Spinal cord (tissue), 10 donors: ENCODE results near the gene PDIA2. TPM values are rescaled to one million over a fixed set of nuclear protein-coding genes. Genes with fewer than 3 reads are reported as not detected.

Experiments used
- DNase-seq, 6 donors: peaks; one replicate each; pipeline versions ENCODE4 v3.0.0 to v3.0.0-alpha.2; 2013 to 2015; ENCODE audit warnings: low spot score in 6 of 6, low read depth in 4 of 6
- H3K27ac ChIP-seq: one replicate; pipeline ENCODE4 v1.5.1; 2013; ENCODE audit warnings: low read depth, low read length, control low read depth
- H3K27me3 ChIP-seq: one replicate; pipeline ENCODE4 v1.6.1; 2013; ENCODE audit warnings: low read length; ENCODE audit not compliant: control insufficient read depth, insufficient read depth
- H3K36me3 ChIP-seq: one replicate; pipeline ENCODE4 v1.6.1; 2013; ENCODE audit warnings: low read length; ENCODE audit not compliant: control insufficient read depth, insufficient read depth
- H3K4me1 ChIP-seq: one replicate; pipeline ENCODE4 v1.6.1; 2013; ENCODE audit warnings: low read length; ENCODE audit not compliant: control insufficient read depth, insufficient read depth
- H3K4me3 ChIP-seq: one replicate; pipeline ENCODE4 v1.5.1; 2013; ENCODE audit warnings: low read depth, low read length, control low read depth
- H3K9me3 ChIP-seq: one replicate; pipeline ENCODE4 v1.6.1; 2013; ENCODE audit warnings: low read length; ENCODE audit not compliant: control insufficient read depth, insufficient read depth
- WGBS: methylation state at CpG from one replicate; pipeline ENCODE4 v1.1.5; 2013; ENCODE audit warnings: missing lambda C conversion rate; ENCODE audit not compliant: insufficient coverage; 5-methylcytosine and 5-hydroxymethylcytosine counted together
- polyA plus RNA-seq, 2 donors: library from polyadenylated mRNA; unstranded; fragments of 120-200 nt; gene quantifications; one replicate each; pipeline ENCODE4 v1.2.1, GENCODE V29; 2013; ENCODE audit not compliant: insufficient read length in 2 of 2
- total RNA-seq, 2 donors: library from RNA; depleted of rRNA in 1 of 2; stranded (reverse); fragments of 120-200 nt in 1 of 2; fragments of >200 nt in 1 of 2; gene quantifications; one replicate each; pipeline versions ENCODE4 v1.2.3 to v1.2.4, GENCODE V29; 2013 to 2014
- donor health status: healthy.

The PDIA2 gene
- total and polyA plus RNA-seq, 4 donors = 8.0 to 38.4 (median 23.8) TPM

DNA sequence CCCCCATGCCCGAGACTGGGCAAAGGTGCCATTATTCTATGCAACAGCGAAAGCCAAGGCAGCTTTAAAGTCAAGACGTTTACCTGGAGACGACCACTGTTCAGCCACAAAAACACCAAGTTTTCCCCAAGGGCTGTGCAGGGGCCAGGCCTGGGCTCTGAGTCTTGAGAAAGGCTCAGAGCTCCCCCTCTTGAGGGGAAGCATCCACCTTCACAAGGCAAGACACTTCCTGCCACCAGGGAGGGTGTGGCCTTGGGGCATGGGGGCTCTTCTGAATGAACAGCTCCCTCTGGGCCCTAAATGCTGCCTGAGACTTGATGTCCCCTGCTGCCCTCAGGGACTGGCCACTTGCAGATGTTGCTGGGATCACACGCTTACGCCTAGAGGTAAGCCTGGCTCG lies 26.5 kb downstream of the PDIA2 start:
- no peaks in the 10 kb centered on the region for H3K27me3 ChIP-seq
- no peaks in the 10 kb centered on the region for H3K9me3 ChIP-seq
- peaks cover 87% of the 10 kb centered on the region for H3K36me3 ChIP-seq
- DNase-seq = no peak
- no peak overlapping the region for H3K27ac ChIP-seq
- WGBS = 82% methylated on average over 7 of the region's 7 CpGs
- no peak overlapping the region for H3K4me3 ChIP-seq
- H3K4me1 ChIP-seq = peaks cover 25% of the 10 kb centered on the region

DNA sequence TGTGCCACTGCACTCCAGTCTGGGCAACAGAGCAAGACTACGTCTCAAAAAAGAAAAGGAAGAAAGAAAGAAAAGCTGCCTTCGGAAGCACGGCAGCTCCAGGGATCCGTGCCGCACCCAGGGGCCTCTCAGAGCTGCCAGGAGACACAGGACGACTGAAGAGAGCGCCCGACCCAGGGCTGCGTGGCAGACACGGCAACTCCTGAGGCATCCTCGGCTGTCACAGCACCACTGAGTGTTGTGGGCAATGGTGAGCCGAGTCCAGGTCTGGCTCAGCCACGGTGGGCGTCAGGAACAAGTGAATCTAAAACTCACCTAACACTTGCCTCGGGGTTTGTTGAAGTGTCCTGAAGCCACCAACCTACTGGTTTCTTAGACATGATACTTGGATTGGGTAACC lies 28.8 kb downstream of the PDIA2 start:
- peaks cover 21% of the 10 kb centered on the region for H3K4me1 ChIP-seq
- no peak overlapping the region for H3K4me3 ChIP-seq
- no peak for DNase-seq
- WGBS = 100% methylated on average over 15 of the region's 15 CpGs
- H3K36me3 ChIP-seq = peaks cover 73% of the 10 kb centered on the region
- no peaks in the 10 kb centered on the region for H3K27me3 ChIP-seq
- H3K27ac ChIP-seq = no peak overlapping the region
- no peaks in the 10 kb centered on the region for H3K9me3 ChIP-seq

DNA sequence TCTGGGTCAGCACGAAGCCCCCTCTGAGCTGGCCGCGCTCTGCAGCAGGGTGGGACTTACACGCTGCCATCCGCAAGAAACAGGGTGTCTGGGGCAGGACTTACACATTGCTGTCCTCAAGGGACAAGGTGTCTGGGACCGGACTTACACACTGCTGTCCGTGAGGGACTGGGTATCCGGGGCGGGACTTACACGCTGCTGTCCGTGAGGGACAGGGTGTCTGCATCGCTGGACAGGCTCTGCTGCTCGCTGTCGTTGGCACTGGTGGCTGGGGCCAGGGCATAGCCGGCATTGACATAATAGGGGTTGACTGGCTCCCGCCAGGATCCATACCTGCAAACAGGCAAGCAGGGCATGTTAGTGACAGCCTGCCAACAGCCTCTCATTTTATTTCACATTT lies 31.4 kb downstream of the PDIA2 start:
- Histone ChIP-seq H3K27ac (no peak overlapping the region), H3K4me3 (no peak overlapping the region), H3K27me3 (no peaks in the 10 kb centered on the region), H3K4me1 (peaks cover 16% of the 10 kb centered on the region), H3K9me3 (no peaks in the 10 kb centered on the region), H3K36me3 (peaks cover 66% of the 10 kb centered on the region)
- WGBS = 84% methylated on average over 14 of the region's 16 CpGs
- no peak for DNase-seq

DNA sequence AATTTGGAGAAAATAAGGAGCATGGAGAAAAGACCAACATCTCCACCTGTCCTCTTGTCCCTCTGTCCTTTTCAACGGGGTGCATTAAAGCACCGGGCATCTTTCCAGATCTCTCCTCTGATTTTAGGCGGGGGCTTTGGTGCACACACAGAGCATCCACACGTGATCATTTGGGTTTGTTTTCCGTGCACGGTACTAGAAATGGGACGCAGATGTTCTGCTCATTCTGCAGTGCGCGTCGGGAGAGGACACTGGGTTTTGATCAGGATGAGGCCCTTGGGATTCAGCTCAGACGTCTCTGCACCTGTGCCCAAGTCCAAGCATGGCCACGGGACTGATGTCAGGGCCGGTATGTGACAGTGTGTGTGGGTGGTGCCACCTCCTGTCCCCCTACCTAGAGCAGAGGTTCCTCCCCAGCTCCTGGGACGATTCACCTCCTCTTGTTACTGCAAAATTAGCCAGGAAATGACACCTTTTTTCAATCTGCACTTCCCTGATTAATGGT lies 31.9 kb downstream of the PDIA2 start:
- peak in 1 of 6 donors; percentile 78 for DNase-seq
- H3K4me1 ChIP-seq = peaks cover 15% of the 10 kb centered on the region
- H3K36me3 ChIP-seq = peaks cover 64% of the 10 kb centered on the region
- 40% methylated on average over 11 of the region's 14 CpGs for WGBS
- H3K27ac ChIP-seq = no peak overlapping the region
- H3K27me3 ChIP-seq = no peaks in the 10 kb centered on the region
- no peaks in the 10 kb centered on the region for H3K9me3 ChIP-seq
- H3K4me3 ChIP-seq = no peak overlapping the region

DNA sequence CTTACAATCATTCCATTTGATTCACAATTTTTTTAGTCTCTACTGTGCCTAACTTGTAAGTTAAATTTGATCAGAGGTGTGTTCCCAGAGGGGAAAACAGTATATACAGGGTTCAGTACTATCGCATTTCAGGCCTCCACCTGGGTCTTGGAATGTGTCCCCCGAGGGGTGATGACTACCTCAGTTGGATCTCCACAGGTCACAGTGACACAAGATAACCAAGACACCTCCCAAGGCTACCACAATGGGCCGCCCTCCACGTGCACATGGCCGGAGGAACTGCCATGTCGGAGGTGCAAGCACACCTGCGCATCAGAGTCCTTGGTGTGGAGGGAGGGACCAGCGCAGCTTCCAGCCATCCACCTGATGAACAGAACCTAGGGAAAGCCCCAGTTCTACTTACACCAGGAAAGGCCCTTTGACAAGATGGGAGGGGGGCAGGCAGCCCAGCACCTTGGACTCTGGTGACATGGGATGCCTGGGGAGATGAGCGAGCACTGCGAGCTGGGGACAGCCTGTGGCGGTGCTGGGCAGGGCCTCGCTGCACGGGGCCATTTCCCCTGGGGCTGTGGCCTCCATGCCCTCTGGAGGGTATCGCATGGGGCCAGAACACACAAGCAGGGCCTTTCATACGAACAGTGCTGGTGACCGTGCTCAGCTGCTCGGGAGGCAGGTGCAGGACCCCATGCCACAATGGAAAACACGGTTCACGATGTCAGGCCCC lies 33.9 kb downstream of the PDIA2 start:
- H3K27me3 ChIP-seq = no peaks in the 10 kb centered on the region
- WGBS = 87% methylated on average over 11 of the region's 19 CpGs
- peaks cover 51% of the 10 kb centered on the region for H3K36me3 ChIP-seq
- H3K27ac ChIP-seq = no peak overlapping the region
- no peaks in the 10 kb centered on the region for H3K9me3 ChIP-seq
- DNase-seq = no peak
- H3K4me3 ChIP-seq = no peak overlapping the region
- peaks cover 13% of the 10 kb centered on the region for H3K4me1 ChIP-seq

DNA sequence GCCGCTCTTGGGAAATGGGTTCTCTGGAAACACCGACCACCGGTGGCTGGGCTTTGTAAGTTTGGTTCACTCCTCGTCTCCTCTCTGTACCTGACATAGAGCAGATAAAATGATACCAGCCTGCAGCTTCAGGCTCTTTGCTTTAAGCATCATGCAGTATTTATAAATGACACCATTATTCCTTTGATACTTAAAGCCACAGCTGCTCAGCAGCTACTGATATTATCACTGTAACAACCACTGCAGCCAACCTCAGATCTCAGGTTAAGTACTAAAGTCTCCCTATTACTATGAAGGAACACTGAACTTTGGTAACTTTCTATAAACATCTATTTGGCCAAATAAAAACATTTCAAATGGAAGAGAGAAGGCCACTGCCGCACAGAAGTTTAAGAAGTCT lies 34.6 kb downstream of the PDIA2 start:
- no peak overlapping the region for H3K4me3 ChIP-seq
- no peak for DNase-seq
- peaks cover 13% of the 10 kb centered on the region for H3K4me1 ChIP-seq
- H3K27ac ChIP-seq = no peak overlapping the region
- no peaks in the 10 kb centered on the region for H3K9me3 ChIP-seq
- WGBS = 74% methylated on average over 5 of the region's 5 CpGs
- peaks cover 50% of the 10 kb centered on the region for H3K36me3 ChIP-seq
- no peaks in the 10 kb centered on the region for H3K27me3 ChIP-seq

DNA sequence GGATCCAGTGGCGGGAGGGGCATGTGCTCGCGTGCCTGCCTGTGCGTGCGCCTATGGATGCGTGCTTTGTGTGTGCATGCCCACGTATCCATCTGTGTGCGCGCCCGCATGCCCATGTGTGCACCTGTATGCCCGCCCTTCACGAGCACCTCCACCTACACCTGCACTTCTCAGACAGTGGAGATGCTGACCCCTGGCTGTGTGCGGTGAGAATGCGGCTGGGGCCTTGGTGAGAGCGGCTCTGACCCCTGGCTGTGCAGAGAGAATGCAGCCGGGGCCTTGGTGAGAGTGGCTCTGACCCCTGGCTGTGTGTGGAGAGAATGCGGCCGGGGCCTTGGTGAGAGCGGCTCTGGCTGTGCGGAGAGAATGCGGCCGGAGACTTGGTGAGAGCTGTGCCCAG lies 35.7 kb downstream of the PDIA2 start:
- WGBS = 80% methylated on average over 21 of the region's 22 CpGs
- no peak overlapping the region for H3K4me3 ChIP-seq
- H3K9me3 ChIP-seq = no peaks in the 10 kb centered on the region
- peaks cover 39% of the 10 kb centered on the region for H3K36me3 ChIP-seq
- no peaks in the 10 kb centered on the region for H3K27me3 ChIP-seq
- peaks cover 13% of the 10 kb centered on the region for H3K4me1 ChIP-seq
- DNase-seq = no peak
- H3K27ac ChIP-seq = no peak overlapping the region

DNA sequence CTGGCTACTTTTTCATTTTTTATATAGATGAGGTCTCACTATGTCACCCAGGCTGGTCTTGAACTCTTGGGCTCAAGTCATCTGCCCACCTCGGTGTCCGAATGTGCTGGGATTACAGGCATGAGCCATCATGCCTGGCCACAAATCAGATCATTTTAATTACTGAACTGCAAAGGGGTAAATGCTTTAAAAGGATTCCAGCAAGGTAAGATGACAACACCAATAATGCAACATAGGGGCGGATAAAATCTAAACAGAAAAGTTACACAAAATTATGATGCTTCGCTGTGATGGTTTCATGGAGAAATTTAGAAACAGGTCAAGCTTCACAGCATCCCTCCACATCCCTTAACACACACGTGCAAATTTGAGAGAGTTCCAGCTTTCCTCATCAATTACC lies 37.2 kb downstream of the PDIA2 start:
- DNase-seq = no peak
- 100% methylated on average over 3 of the region's 5 CpGs for WGBS
- Histone ChIP-seq H3K9me3 (no peaks in the 10 kb centered on the region), H3K27ac (no peak overlapping the region), H3K4me3 (no peak overlapping the region), H3K27me3 (no peaks in the 10 kb centered on the region), H3K4me1 (peaks cover 8% of the 10 kb centered on the region), H3K36me3 (peaks cover 43% of the 10 kb centered on the region)

DNA sequence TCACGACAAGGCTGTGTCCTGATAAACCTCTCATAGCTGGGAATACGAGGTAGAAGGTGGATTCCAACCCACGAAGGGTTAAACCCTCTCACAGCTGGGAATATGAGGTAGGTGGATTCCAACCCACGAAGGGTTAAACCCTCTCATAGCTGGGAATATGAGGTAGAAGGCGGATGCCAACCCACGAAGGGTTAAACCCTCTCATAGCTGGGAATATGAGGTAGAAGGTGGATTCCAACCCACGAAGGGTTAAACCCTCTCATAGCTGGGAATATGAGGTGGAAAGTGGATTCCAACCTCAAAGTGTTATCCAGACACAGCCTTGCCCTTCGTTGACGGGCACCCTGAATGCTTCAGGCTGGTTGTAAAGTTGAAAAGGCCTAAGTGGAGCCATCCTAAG lies 38.6 kb downstream of the PDIA2 start:
- Histone ChIP-seq H3K9me3 (no peaks in the 10 kb centered on the region), H3K4me3 (no peak overlapping the region), H3K27me3 (no peaks in the 10 kb centered on the region), H3K27ac (no peak overlapping the region), H3K4me1 (peaks cover 6% of the 10 kb centered on the region), H3K36me3 (peaks cover 47% of the 10 kb centered on the region)
- 17% methylated on average over 2 of the region's 9 CpGs for WGBS
- DNase-seq = no peak

DNA sequence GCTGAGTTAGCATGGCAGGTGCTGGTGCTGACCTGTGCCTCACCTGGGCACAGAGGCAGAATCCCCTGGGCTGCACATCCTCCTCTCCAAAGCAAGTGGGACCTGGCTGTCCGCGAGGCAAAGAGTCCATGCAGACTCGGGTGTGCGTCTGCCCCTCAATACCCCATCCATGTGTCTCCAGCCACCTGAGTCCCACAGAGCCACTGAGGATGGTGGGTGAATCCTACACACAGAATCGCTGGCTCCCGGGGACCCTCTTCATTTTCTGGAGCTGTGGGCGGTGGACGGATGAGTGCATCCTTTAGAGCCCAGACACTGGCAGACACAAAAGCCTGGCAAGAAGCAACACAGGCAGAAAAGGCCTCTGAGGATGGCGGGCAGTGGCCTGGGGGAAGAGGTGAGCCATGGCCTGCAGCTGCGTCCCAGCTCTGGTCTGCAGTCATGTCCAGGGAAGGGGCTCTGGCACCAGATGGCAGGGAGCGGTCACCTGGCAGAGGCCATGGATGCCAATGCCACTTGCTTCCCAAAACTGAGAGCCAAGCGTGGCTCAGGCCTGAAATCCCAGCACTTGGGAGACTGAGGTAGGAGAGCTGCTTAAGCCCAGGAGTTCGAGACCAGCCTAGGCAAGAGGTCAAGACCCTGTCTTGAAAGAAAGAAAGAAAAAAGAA lies 39.6 kb downstream of the PDIA2 start:
- 80% methylated on average over 9 of the region's 13 CpGs for WGBS
- H3K4me1 ChIP-seq = peaks cover 7% of the 10 kb centered on the region

More for the DNA sequence above, 39.6 kb downstream of the PDIA2 start:
- no peaks in the 10 kb centered on the region for H3K9me3 ChIP-seq
- no peak overlapping the region for H3K27ac ChIP-seq
- peaks cover 40% of the 10 kb centered on the region for H3K36me3 ChIP-seq
- H3K4me3 ChIP-seq = no peak overlapping the region
- H3K27me3 ChIP-seq = no peaks in the 10 kb centered on the region
- DNase-seq = no peak
